Measurements from ENCODE around the gene CDKAL1.

DNA sequence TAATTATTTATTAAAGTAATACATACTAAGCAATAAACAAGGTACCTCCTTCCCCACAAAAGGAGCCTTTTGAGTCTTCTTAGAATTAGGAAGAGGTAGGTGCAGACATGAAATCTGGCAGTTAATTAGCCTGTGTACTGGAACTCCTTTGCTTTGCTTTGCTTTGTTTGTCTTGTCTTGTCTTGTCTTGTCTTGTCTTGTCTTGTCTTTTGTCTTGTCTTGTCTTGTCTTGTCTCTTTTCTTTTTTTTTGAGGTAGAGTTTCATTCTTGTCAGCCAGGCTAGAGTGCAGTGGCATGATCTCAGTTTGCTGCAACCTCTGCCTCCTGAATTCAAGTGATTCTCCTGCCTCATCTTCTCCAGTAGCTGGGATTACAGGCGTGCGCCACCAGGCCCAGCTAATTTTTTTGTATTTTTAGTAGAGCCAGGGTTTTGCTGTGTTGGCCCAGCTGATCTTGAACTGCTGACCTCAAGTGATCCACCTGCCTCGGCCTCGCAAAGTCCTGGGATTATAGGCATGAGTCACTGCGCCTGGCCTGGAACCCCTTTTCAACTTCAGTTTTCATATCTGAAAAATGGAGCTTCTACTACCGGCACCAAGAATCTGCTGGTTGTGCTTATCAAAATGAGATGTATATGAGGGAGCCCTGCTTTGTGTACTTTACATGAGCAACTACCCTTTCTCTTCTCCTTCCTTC, 301.2 kb downstream of the CDKAL1 start:
- TF ChIP-seq, protein P1, sequence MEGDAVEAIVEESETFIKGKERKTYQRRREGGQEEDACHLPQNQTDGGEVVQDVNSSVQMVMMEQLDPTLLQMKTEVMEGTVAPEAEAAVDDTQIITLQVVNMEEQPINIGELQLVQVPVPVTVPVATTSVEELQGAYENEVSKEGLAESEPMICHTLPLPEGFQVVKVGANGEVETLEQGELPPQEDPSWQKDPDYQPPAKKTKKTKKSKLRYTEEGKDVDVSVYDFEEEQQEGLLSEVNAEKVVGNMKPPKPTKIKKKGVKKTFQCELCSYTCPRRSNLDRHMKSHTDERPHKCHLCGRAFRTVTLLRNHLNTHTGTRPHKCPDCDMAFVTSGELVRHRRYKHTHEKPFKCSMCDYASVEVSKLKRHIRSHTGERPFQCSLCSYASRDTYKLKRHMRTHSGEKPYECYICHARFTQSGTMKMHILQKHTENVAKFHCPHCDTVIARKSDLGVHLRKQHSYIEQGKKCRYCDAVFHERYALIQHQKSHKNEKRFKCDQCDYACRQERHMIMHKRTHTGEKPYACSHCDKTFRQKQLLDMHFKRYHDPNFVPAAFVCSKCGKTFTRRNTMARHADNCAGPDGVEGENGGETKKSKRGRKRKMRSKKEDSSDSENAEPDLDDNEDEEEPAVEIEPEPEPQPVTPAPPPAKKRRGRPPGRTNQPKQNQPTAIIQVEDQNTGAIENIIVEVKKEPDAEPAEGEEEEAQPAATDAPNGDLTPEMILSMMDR (IDR thresholded peaks at IDR 0.05 in 2 of 3, conservative IDR thresholded peaks at IDR 0.05 in 1 of 3; ENCODE audit: control insufficient read depth in 2 of 3, extremely low read depth in 1 of 3, insufficient read depth in 1 of 3, low read depth in 3 of 3, low read length in 3 of 3): no peak
- no peak for TF ChIP-seq POLR2AphosphoS5 (IDR thresholded peaks at IDR 0.05; ENCODE audit: low read length)
- TF ChIP-seq, protein P2, sequence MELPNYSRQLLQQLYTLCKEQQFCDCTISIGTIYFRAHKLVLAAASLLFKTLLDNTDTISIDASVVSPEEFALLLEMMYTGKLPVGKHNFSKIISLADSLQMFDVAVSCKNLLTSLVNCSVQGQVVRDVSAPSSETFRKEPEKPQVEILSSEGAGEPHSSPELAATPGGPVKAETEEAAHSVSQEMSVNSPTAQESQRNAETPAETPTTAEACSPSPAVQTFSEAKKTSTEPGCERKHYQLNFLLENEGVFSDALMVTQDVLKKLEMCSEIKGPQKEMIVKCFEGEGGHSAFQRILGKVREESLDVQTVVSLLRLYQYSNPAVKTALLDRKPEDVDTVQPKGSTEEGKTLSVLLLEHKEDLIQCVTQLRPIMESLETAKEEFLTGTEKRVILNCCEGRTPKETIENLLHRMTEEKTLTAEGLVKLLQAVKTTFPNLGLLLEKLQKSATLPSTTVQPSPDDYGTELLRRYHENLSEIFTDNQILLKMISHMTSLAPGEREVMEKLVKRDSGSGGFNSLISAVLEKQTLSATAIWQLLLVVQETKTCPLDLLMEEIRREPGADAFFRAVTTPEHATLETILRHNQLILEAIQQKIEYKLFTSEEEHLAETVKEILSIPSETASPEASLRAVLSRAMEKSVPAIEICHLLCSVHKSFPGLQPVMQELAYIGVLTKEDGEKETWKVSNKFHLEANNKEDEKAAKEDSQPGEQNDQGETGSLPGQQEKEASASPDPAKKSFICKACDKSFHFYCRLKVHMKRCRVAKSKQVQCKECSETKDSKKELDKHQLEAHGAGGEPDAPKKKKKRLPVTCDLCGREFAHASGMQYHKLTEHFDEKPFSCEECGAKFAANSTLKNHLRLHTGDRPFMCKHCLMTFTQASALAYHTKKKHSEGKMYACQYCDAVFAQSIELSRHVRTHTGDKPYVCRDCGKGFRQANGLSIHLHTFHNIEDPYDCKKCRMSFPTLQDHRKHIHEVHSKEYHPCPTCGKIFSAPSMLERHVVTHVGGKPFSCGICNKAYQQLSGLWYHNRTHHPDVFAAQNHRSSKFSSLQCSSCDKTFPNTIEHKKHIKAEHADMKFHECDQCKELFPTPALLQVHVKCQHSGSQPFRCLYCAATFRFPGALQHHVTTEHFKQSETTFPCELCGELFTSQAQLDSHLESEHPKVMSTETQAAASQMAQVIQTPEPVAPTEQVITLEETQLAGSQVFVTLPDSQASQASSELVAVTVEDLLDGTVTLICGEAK (IDR thresholded peaks at IDR 0.05; ENCODE audit: borderline replicate concordance): no peak
- TF ChIP-seq, protein P3, sequence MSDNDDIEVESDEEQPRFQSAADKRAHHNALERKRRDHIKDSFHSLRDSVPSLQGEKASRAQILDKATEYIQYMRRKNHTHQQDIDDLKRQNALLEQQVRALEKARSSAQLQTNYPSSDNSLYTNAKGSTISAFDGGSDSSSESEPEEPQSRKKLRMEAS (IDR thresholded peaks at IDR 0.05; ENCODE audit: low read depth, low read length): no peak
